ENCODE data around the gene ATP6AP1. TPM values are rescaled to one million over a fixed set of nuclear protein-coding genes. Genes with fewer than 3 reads are reported as not detected.

Gene ATP6AP1
- total and polyA plus RNA-seq, 2 of the 13 experiments (the other 11 are each of a cell fraction or from before 2014, with no cell fraction given): 56.7 to 110 TPM

GRCh38 chrX:154397888-154398667 is 30.4 kb upstream of the ATP6AP1 start, which contains the start of gene RPL10 (continued):
- TF ChIP-seq HBP1 (CRISPR knock-in tag; IDR thresholded peaks at IDR 0.05; ENCODE audit: low read depth): no peak
- peak; percentile 72 for TF ChIP-seq ZFY (CRISPR knock-in tag; IDR thresholded peaks at IDR 0.05)
- no peak for TF ChIP-seq PHB2 (IDR thresholded peaks at IDR 0.05; ENCODE audit: partially characterized antibody)
- no peak; the same call in 1 of the 2 replicates for TF ChIP-seq BRD4 (CRISPR knock-in tag; IDR thresholded peaks at IDR 0.05)
- TF ChIP-seq ATM (IDR thresholded peaks at IDR 0.05; ENCODE audit: borderline replicate concordance): no peak
- TF ChIP-seq ZMAT3 (CRISPR knock-in tag; conservative IDR thresholded peaks at IDR 0.05): 0 out of 2 replicates have a peak, but pooled peaks have one; percentile 66
- TF ChIP-seq ZNF766 (CRISPR knock-in tag; IDR thresholded peaks at IDR 0.05; ENCODE audit: borderline replicate concordance): peak; percentile 38; the same call in 1 of the 2 replicates
- TF ChIP-seq ELF3 (CRISPR knock-in tag; IDR thresholded peaks at IDR 0.05): no peak; the same call in 1 of the 2 replicates
- TF ChIP-seq ZNF776 (CRISPR knock-in tag; IDR thresholded peaks at IDR 0.05): no peak; the same call in 1 of the 2 replicates
- TF ChIP-seq ZHX2 (IDR thresholded peaks at IDR 0.05; ENCODE audit: low read depth): peak; percentile 79
- no peak for TF ChIP-seq ZHX2 (CRISPR knock-in tag; IDR thresholded peaks at IDR 0.05; ENCODE audit: borderline replicate concordance)
- no peak for TF ChIP-seq MAF1 (CRISPR knock-in tag; IDR thresholded peaks at IDR 0.05; ENCODE audit: borderline replicate concordance)
- TF ChIP-seq ZBTB38 (CRISPR knock-in tag; IDR thresholded peaks at IDR 0.05): 0 out of 2 replicates have a peak, but pooled peaks have one; percentile 16
- no peak for TF ChIP-seq JARID2 (CRISPR knock-in tag; IDR thresholded peaks at IDR 0.05; ENCODE audit: insufficient replicate concordance)
- TF ChIP-seq ZNF441 (CRISPR knock-in tag; IDR thresholded peaks at IDR 0.05; ENCODE audit: borderline replicate concordance): no peak
- TF ChIP-seq KDM5B (CRISPR knock-in tag; IDR thresholded peaks at IDR 0.05; ENCODE audit: borderline replicate concordance): peak; percentile 73; the same call in 1 of the 2 replicates
- no peak for TF ChIP-seq ARID3A (IDR thresholded peaks at IDR 0.05; ENCODE audit: low read depth, low read length)
- 0 out of 2 replicates have a peak, but pooled peaks have one; percentile 40 for TF ChIP-seq ZNF879 (CRISPR knock-in tag; IDR thresholded peaks at IDR 0.05)
- peak; percentile 43; the same call in 1 of the 2 replicates for TF ChIP-seq TBX2 (CRISPR knock-in tag; IDR thresholded peaks at IDR 0.05; ENCODE audit: borderline replicate concordance)
- no peak for TF ChIP-seq ZNF672 (CRISPR knock-in tag; IDR thresholded peaks at IDR 0.05)
